Neural cell (in vitro differentiated cells): ENCODE measurements around the gene MAP1LC3B. TPM values are rescaled to one million over a fixed set of nuclear protein-coding genes. Genes with fewer than 3 reads are reported as not detected.

Source experiments
- H2AFZ ChIP-seq: fragments of 200-600, 300-800 bp; sonication (generic), shearing (Covaris generic); 2 replicates; pipeline ENCODE4 v1.6.0; 2014; ENCODE audit warnings: low read depth, mild to moderate bottlenecking, antibody characterized with exemption, low read length, moderate library complexity
- H3F3A ChIP-seq: fragments of 200-600 bp; shearing (Covaris generic); 2 replicates; pipeline ENCODE4 v1.6.1; 2016; ENCODE audit warnings: mild to moderate bottlenecking, moderate library complexity, mixed read lengths, antibody characterized with exemption, low read length; ENCODE audit not compliant: insufficient read depth, poor library complexity, severe bottlenecking
- H3K27ac ChIP-seq: fragments of 200-600, 300-800 bp; sonication (generic), shearing (Covaris generic); 2 replicates; pipeline ENCODE4 v1.5.1; 2014; ENCODE audit warnings: mild to moderate bottlenecking, low read length, moderate library complexity
- H3K27me3 ChIP-seq: fragments of 300-800, 200-600 bp; sonication (generic), shearing (Covaris generic); 2 replicates; pipeline ENCODE4 v1.6.0; 2014; ENCODE audit warnings: mild to moderate bottlenecking, low read depth, low read length, moderate library complexity; ENCODE audit not compliant: insufficient read depth
- H3K36me3 ChIP-seq: fragments of 300-800, 200-600 bp; sonication (generic), shearing (Covaris generic); 2 replicates; pipeline ENCODE4 v1.5.1; 2014; ENCODE audit warnings: mild to moderate bottlenecking, antibody characterized with exemption, low read length, moderate library complexity; ENCODE audit not compliant: insufficient read depth
- H3K4me2 ChIP-seq: fragments of 300-800, 200-600 bp; sonication (generic), shearing (Covaris generic); 2 replicates; pipeline ENCODE4 v1.6.0; 2014; ENCODE audit warnings: mild to moderate bottlenecking, low read length
- H3K4me3 ChIP-seq: fragments of 300-800, 200-600 bp; sonication (generic), shearing (Covaris generic); 2 replicates; pipeline ENCODE4 v1.5.1; 2014; ENCODE audit warnings: mild to moderate bottlenecking, low read length, moderate library complexity
- H3K79me2 ChIP-seq: fragments of 200-600 bp; shearing (Covaris generic); replicated peaks from 2 replicates; pipeline ENCODE4 v1.6.0; 2014; ENCODE audit warnings: mild to moderate bottlenecking, low read length, moderate library complexity; ENCODE audit not compliant: insufficient read depth
- H3K9ac ChIP-seq: fragments of 300-800, 200-600 bp; sonication (generic), shearing (Covaris generic); 2 replicates; pipeline ENCODE4 v1.6.1; 2016; ENCODE audit warnings: mild to moderate bottlenecking, low read length, mixed read lengths
- H3K9me2 ChIP-seq: fragments of 200-600 bp; shearing (Covaris generic); 2 replicates; pipeline ENCODE4 v1.6.1; 2016; ENCODE audit warnings: mild to moderate bottlenecking, low read length, mixed read lengths; ENCODE audit not compliant: insufficient read depth
- H3K9me3 ChIP-seq: fragments of 200-600, 300-800 bp; sonication (generic), shearing (Covaris generic); 2 replicates; pipeline ENCODE4 v1.6.1; 2016; ENCODE audit warnings: mild to moderate bottlenecking, mixed run types, low read length, moderate library complexity, mixed read lengths
- H4K20me1 ChIP-seq: fragments of 200-600 bp; shearing (Covaris generic); 2 replicates; pipeline ENCODE4 v1.6.1; 2016; ENCODE audit warnings: mild to moderate bottlenecking, mixed run types; ENCODE audit not compliant: insufficient read depth
- CTCF ChIP-seq: fragments of 450-650 bp; IDR thresholded peaks from 2 replicates; pipeline ENCODE4 v1.5.1; 2014; ENCODE audit warnings: antibody characterized with exemption, mild to moderate bottlenecking, moderate library complexity; ENCODE audit not compliant: poor library complexity, severe bottlenecking
- EP300 ChIP-seq: fragments of 450-650 bp; conservative IDR thresholded peaks from 2 replicates; pipeline ENCODE4 v1.6.1; 2014; ENCODE audit warnings: antibody characterized with exemption, mild to moderate bottlenecking, moderate library complexity; ENCODE audit not compliant: poor library complexity, severe bottlenecking
- EZH2 ChIP-seq: fragments of 200-600, 300-800 bp; shearing (Covaris generic), sonication (generic); IDR thresholded peaks from 2 replicates; pipeline ENCODE4 v1.6.1; 2014; ENCODE audit warnings: antibody characterized with exemption, low read length, borderline replicate concordance, mild to moderate bottlenecking; ENCODE audit not compliant: insufficient read depth, poor library complexity, severe bottlenecking
- MXI1 ChIP-seq: fragments of 450-650 bp; conservative IDR thresholded peaks from 2 replicates; pipeline ENCODE4 v1.6.1; 2014; ENCODE audit warnings: antibody characterized with exemption, mild to moderate bottlenecking; ENCODE audit not compliant: poor library complexity, severe bottlenecking
- POLR2AphosphoS5 ChIP-seq: IDR thresholded peaks from 2 replicates; pipeline ENCODE4 v1.6.1; 2012
- RAD21 ChIP-seq: fragments of 450-650 bp; conservative IDR thresholded peaks from 2 replicates; pipeline ENCODE4 v1.6.1; 2014; ENCODE audit warnings: antibody characterized with exemption, mild to moderate bottlenecking, moderate library complexity
- REST ChIP-seq: IDR thresholded peaks from 2 replicates; pipeline ENCODE4 v1.6.1; 2012; ENCODE audit warnings: borderline replicate concordance
- SMC3 ChIP-seq: fragments of 450-650 bp; conservative IDR thresholded peaks from 2 replicates; pipeline ENCODE4 v1.6.1; 2014; ENCODE audit warnings: antibody characterized with exemption, mild to moderate bottlenecking, moderate library complexity; ENCODE audit not compliant: poor library complexity
- TAF1 ChIP-seq: IDR thresholded peaks from 2 replicates; pipeline ENCODE4 v1.6.1; 2012; ENCODE audit warnings: low read depth
- polyA plus RNA-seq: library from polyadenylated mRNA; depleted of rRNA; stranded (reverse); fragments of >200 nt; gene quantifications from 2 replicates; pipeline ENCODE4 v1.2.3, GENCODE V29; 2014

Gene MAP1LC3B
- polyA plus RNA-seq, 1 donor from 2014 or later = 73.1 TPM

- Histone ChIP-seq H3F3A (no peaks in the 10 kb centered on the region), H3K9ac (no peak overlapping the region), H3K36me3 (peaks cover 3% of the 10 kb centered on the region), H3K9me3 (peaks cover 6% of the 10 kb centered on the region), H3K79me2 (peaks cover 4% of the 10 kb centered on the region), H3K9me2 (no peaks in the 10 kb centered on the region), H3K27ac (no peak overlapping the region), H3K27me3 (no peaks in the 10 kb centered on the region), H3K4me2 (no peak overlapping the region), H3K4me3 (no peak overlapping the region), H4K20me1 (no peaks in the 10 kb centered on the region), H2AFZ (no peak overlapping the region)
- TF ChIP-seq REST = no peak
- TF ChIP-seq RAD21 = no peak
These were observed 54.3 kb downstream of the MAP1LC3B start for GRCh38 chr16:87446479-87446878.

GRCh38 chr16:87447323-87447722 lies 55.2 kb downstream of the MAP1LC3B start:
- Histone ChIP-seq H3K36me3 (peaks cover 3% of the 10 kb centered on the region), H3K9ac (no peak overlapping the region)
- TF ChIP-seq RAD21 = no peak
- no peak for TF ChIP-seq TAF1
- no peak for TF ChIP-seq EP300
- no peak for TF ChIP-seq POLR2AphosphoS5
- TF ChIP-seq CTCF = no peak
- no peak for TF ChIP-seq MXI1
- TF ChIP-seq EZH2 = no peak
- no peak for TF ChIP-seq REST
- no peak for TF ChIP-seq SMC3

More at GRCh38 chr16:87447323-87447722, 55.2 kb downstream of the MAP1LC3B start:
- Histone ChIP-seq H3K27ac (no peak overlapping the region), H3K9me2 (no peaks in the 10 kb centered on the region), H2AFZ (no peak overlapping the region), H3K79me2 (no peaks in the 10 kb centered on the region), H3K9me3 (peaks cover 6% of the 10 kb centered on the region), H3K27me3 (no peaks in the 10 kb centered on the region), H4K20me1 (no peaks in the 10 kb centered on the region), H3K4me2 (no peak overlapping the region), H3K4me3 (no peak overlapping the region), H3F3A (no peaks in the 10 kb centered on the region)
